Activated T-helper 1 cell treated with anti-CD3 and anti-CD28 coated beads, Interleukin-12 subunit alpha, Interleukin-12 subunit beta, Interleukin-2, Interleukin-4 antibody, amounts not matched to agents 30 ng/mL and 10 ng/mL and 1 ng/mL, durations not matched to agents 14 hours and 24 hours and 36 hours (primary cell): ENCODE data around the gene RYR3. TPM values are rescaled to one million over a fixed set of nuclear protein-coding genes. Genes with fewer than 3 reads are reported as not detected.

ENCODE experiments used
- DNase-seq: peaks from one replicate; pipeline ENCODE4 v3.0.0; 2021; ENCODE audit warnings: low spot score
- H3K27ac Mint-ChIP-seq: one replicate; pipeline ENCODE4 v1.8.0; 2021; ENCODE audit warnings: mild to moderate bottlenecking, mixed read lengths
- H3K27me3 Mint-ChIP-seq: one replicate; pipeline ENCODE4 v1.8.0; 2022; ENCODE audit warnings: mild to moderate bottlenecking, moderate library complexity, mixed read lengths; ENCODE audit not compliant: insufficient read depth
- H3K36me3 Mint-ChIP-seq: one replicate; pipeline ENCODE4 v1.8.0; 2021; ENCODE audit warnings: low read depth, mixed read lengths
- H3K4me1 Mint-ChIP-seq: one replicate; pipeline ENCODE4 v1.8.0; 2021; ENCODE audit warnings: low read depth, mixed read lengths
- H3K4me3 Mint-ChIP-seq: one replicate; pipeline ENCODE4 v1.8.0; 2021; ENCODE audit warnings: mild to moderate bottlenecking, moderate library complexity, mixed read lengths
- H3K9me3 Mint-ChIP-seq: one replicate; pipeline ENCODE4 v1.8.0; 2021; ENCODE audit warnings: mixed read lengths
- intact Hi-C: fragments of 100-400 bp; cut with micrococcal nuclease; formaldehyde crosslinking; loops from one replicate; pipeline ENCODE4 v1.15.1; 2024
- total RNA-seq: library from RNA; stranded (reverse); gene quantifications from 2 replicates; pipeline ENCODE4 v1.2.3, GENCODE V29; 2022

The RYR3 gene
- total RNA-seq, 1 donor from 2014 or later = not detected

GRCh38 chr15:33608714-33609113 lies 297.9 kb downstream of the RYR3 start:
- DNase-seq = no peak
- intact Hi-C loops = no loop called here
- Mint-ChIP-seq H3K36me3 (no peaks in the 10 kb centered on the region), H3K9me3 (no peaks in the 10 kb centered on the region), H3K27me3 (no peaks in the 10 kb centered on the region), H3K27ac (no peak overlapping the region), H3K4me3 (no peak overlapping the region), H3K4me1 (no peaks in the 10 kb centered on the region)

DNA sequence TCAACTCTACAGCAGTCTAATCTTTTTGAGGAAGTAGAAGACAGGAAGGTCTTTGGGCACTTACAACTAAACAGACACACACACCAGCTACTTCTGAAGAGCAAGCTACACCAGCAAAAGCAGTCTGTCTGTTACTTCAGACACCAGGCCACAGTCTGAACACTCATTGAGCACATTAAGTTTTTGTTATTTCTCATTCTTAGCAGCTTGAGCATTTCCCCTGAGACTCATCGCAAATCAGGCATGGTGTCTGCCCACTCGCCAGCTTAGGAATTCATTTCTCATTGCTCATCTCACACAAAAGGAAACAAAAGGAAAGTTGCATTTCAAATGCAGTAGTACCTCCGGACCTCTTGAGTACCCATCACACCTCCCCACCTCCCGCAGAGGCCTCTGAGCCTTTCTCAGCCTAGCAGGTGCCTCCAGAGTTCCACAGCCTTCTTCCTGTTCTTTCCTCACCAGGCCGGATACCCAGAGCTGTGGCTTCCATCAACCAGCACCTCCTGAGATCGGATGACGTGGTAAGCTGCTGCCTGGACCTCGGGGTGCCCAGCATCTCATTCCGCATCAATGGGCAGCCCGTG lies 302.0 kb downstream of the RYR3 start:
- H3K36me3 Mint-ChIP-seq = no peaks in the 10 kb centered on the region
- no peaks in the 10 kb centered on the region for H3K27me3 Mint-ChIP-seq
- no peaks in the 10 kb centered on the region for H3K4me1 Mint-ChIP-seq
- no peaks in the 10 kb centered on the region for H3K9me3 Mint-ChIP-seq
- no peak overlapping the region for H3K27ac Mint-ChIP-seq
- H3K4me3 Mint-ChIP-seq = no peak overlapping the region
- intact Hi-C loops = no loop called here
- no peak for DNase-seq

GRCh38 chr15:33616475-33616874 lies 305.7 kb downstream of the RYR3 start:
- intact Hi-C loops = no loop called here
- Mint-ChIP-seq H3K4me3 (no peak overlapping the region), H3K36me3 (no peaks in the 10 kb centered on the region), H3K4me1 (no peaks in the 10 kb centered on the region), H3K27ac (no peak overlapping the region), H3K27me3 (no peaks in the 10 kb centered on the region), H3K9me3 (no peaks in the 10 kb centered on the region)
- DNase-seq = no peak

DNA sequence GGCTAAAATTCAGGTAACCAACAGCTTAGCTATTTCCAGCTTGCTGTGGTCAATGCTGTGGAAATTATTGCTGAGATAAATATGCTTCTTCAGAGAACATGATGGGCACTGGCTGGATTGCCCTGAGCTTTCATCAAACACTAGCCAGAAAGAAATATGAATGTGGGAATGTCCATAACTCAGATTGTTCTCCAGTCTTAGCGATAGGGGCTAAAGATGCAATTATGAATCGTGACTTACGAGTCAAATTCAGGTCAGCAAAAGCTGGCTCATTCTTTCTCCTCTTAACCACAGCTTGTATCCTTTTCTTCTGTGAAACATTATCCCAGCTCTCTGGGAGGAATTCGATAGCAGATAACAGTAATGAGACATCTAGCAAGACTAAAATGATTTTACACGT lies 307.6 kb downstream of the RYR3 start:
- Mint-ChIP-seq H3K36me3 (no peaks in the 10 kb centered on the region), H3K4me3 (no peak overlapping the region), H3K4me1 (no peaks in the 10 kb centered on the region), H3K9me3 (no peaks in the 10 kb centered on the region), H3K27me3 (no peaks in the 10 kb centered on the region), H3K27ac (no peak overlapping the region)
- intact Hi-C loops = no loop called here
- DNase-seq = no peak

DNA sequence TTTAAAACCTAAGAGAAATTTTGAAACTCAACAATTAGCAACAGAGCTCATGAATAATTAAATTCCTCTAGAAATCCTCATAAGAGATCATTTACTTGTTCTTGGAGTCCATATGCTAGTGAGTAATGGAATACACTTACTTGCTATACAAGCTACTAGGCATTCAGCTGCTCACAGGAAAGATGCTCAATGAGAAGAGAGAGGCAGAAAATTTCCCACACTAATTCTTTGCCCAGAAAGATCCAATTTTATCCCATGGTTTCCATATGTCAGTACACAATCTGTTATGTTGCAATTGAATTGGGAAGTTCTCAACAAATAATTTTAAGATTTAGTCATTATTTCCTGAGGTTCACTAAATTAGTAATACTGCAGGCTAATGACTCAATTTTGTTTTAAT lies 310.4 kb downstream of the RYR3 start:
- H3K4me1 Mint-ChIP-seq = no peaks in the 10 kb centered on the region

DNA sequence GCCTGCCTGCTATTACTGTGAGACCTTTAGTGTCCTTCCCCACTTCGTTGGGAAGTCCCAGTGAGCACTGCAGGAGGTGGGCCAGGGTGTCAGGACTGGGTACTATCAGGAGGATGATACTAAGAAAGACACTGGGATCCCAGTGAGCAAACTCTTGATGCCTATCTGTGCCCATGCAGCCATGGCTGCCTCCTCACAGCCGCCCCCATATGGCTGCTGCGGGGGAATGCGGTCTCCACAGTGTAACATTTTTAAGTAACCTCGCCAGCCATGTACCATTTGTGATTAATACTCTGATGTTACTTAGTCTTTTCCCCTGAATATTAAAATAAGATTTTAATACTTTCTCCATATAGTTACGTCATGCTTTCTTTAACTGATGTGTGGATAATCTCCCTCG lies 312.2 kb downstream of the RYR3 start:
- no peaks in the 10 kb centered on the region for H3K27me3 Mint-ChIP-seq
- H3K4me1 Mint-ChIP-seq = no peaks in the 10 kb centered on the region
- H3K4me3 Mint-ChIP-seq = no peak overlapping the region
- H3K27ac Mint-ChIP-seq = no peak overlapping the region
- no peak for DNase-seq
- H3K36me3 Mint-ChIP-seq = no peaks in the 10 kb centered on the region
- H3K9me3 Mint-ChIP-seq = peaks cover 4% of the 10 kb centered on the region
- intact Hi-C loops = no loop called here

More for the DNA sequence above, 310.4 kb downstream of the RYR3 start:
- DNase-seq = no peak
- no peaks in the 10 kb centered on the region for H3K36me3 Mint-ChIP-seq
- H3K9me3 Mint-ChIP-seq = peaks cover 2% of the 10 kb centered on the region
- H3K27me3 Mint-ChIP-seq = no peaks in the 10 kb centered on the region
- H3K27ac Mint-ChIP-seq = no peak overlapping the region
- intact Hi-C loops = no loop called here
- H3K4me3 Mint-ChIP-seq = no peak overlapping the region

DNA sequence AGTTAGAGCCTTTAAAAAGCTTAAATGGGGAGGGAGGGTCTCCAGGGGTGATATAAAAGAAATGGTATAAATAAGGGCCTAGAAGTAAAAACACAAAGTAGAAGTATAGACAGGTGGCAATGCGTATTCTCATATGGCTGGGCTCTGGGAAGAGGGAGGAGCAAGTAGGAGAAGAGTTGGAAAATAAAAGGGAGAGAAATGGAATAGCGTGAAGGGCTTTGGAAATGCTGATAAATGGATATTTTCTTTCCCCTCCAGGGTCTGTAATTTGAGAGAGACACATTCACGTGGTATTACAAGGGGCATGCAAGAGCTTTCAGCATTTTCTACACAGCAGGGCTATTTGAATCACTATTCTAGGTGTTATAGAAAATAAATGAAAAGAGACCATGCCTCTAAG lies 313.7 kb downstream of the RYR3 start:
- no peaks in the 10 kb centered on the region for H3K27me3 Mint-ChIP-seq
- H3K9me3 Mint-ChIP-seq = peaks cover 4% of the 10 kb centered on the region
- no peaks in the 10 kb centered on the region for H3K4me1 Mint-ChIP-seq
- H3K27ac Mint-ChIP-seq = no peak overlapping the region
- H3K36me3 Mint-ChIP-seq = no peaks in the 10 kb centered on the region
- intact Hi-C loops = no loop called here
- H3K4me3 Mint-ChIP-seq = no peak overlapping the region
- DNase-seq = no peak

DNA sequence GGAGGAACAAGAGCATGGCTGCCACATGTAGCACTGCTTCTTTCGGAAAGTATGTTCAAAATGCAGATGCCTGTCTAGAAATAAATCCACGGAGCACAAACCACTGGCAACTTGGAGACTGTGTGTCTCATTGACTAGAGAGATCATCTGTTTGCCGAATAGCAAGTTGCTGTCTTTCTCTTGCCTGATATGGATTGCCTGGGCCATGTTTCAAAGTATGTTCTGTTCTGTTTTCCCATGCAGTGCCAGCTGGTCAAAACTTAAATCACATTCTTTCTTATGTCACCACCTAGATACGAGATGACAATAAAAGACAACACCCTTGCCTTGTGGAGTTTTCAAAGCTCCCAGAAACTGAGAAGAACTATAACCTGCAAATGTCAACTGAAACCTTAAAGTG lies 318.9 kb downstream of the RYR3 start:
- peaks cover 4% of the 10 kb centered on the region for H3K9me3 Mint-ChIP-seq
- H3K36me3 Mint-ChIP-seq = no peaks in the 10 kb centered on the region
- H3K27me3 Mint-ChIP-seq = no peaks in the 10 kb centered on the region
- H3K27ac Mint-ChIP-seq = no peak overlapping the region
- no peak for DNase-seq
- H3K4me1 Mint-ChIP-seq = no peaks in the 10 kb centered on the region
- intact Hi-C loops = no loop called here
- no peak overlapping the region for H3K4me3 Mint-ChIP-seq

GRCh38 chr15:33636234-33636633 lies 325.5 kb downstream of the RYR3 start:
- DNase-seq = no peak
- no peaks in the 10 kb centered on the region for H3K4me1 Mint-ChIP-seq
- intact Hi-C loops = no loop called here
- H3K4me3 Mint-ChIP-seq = no peak overlapping the region
- no peak overlapping the region for H3K27ac Mint-ChIP-seq
- H3K27me3 Mint-ChIP-seq = peaks cover 4% of the 10 kb centered on the region
- no peaks in the 10 kb centered on the region for H3K36me3 Mint-ChIP-seq
- no peaks in the 10 kb centered on the region for H3K9me3 Mint-ChIP-seq

DNA sequence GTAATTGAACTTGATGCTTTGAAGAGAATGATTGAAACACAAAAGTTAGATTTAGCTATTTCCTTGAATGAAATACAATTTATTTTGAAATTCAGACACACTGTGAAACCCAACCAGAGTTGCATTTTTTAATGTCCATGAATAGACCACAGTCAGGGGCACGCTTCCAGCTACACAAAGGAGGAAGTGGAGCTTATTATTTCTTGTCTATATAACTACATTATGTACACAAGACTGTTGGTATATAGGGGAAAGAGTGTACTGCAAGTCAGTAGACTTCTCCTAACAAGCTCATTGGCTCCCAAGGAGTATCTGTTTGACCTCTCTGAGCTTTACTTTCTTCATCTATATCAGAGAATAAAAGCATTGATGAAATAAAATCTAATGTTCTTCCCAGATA lies 326.2 kb downstream of the RYR3 start:
- H3K9me3 Mint-ChIP-seq = no peaks in the 10 kb centered on the region
- no peak overlapping the region for H3K27ac Mint-ChIP-seq
- H3K27me3 Mint-ChIP-seq = peaks cover 4% of the 10 kb centered on the region
- intact Hi-C loops = no loop called here
- H3K4me1 Mint-ChIP-seq = no peaks in the 10 kb centered on the region
- H3K4me3 Mint-ChIP-seq = no peak overlapping the region
- no peaks in the 10 kb centered on the region for H3K36me3 Mint-ChIP-seq
- no peak for DNase-seq

DNA sequence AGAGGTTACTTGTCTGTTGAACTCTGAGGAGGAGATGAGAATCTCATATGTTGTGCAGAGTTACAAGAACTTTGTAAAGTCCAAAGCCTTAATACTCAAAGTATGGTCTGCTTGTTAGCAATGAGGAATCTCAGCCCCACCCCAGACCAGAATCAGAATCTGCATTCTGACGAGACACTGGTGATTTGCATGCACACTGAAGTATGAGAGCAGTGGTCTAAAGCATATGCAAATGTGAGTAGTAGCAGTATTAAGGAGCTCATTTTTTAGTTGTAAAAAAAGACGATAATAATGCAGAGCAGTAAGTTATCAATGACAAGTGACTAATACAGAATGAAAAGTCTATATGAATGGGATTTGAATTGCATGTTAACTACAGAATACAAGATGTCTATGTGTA lies 327.7 kb downstream of the RYR3 start:
- H3K27me3 Mint-ChIP-seq = peaks cover 4% of the 10 kb centered on the region
- H3K27ac Mint-ChIP-seq = no peak overlapping the region
- no peaks in the 10 kb centered on the region for H3K36me3 Mint-ChIP-seq
- DNase-seq = no peak
- no peak overlapping the region for H3K4me3 Mint-ChIP-seq
- no peaks in the 10 kb centered on the region for H3K4me1 Mint-ChIP-seq
- intact Hi-C loops = no loop called here
- no peaks in the 10 kb centered on the region for H3K9me3 Mint-ChIP-seq

DNA sequence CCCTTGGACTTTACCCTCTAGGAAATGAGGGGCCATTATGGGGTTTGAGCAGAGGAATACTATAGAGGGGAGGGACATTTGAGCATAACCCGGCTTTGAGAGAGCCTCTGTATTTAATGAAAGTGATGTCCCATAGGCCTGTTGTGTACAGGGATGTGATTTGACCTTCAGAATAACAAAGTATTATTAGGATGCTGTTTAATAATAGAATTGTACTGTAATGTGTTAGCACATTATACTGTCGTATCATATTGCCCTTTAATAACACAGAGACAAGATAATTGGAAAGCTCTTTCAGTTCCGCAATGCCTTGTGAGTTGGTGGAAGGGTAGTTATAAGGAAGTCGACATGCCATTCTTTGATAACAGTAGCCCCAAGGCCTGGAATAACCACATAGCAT lies 328.3 kb downstream of the RYR3 start:
- Mint-ChIP-seq H3K27me3 (peaks cover 4% of the 10 kb centered on the region), H3K4me1 (no peaks in the 10 kb centered on the region), H3K36me3 (no peaks in the 10 kb centered on the region), H3K27ac (no peak overlapping the region), H3K9me3 (no peaks in the 10 kb centered on the region), H3K4me3 (no peak overlapping the region)
- intact Hi-C loops = no loop called here
- DNase-seq = no peak

- H3K4me3 Mint-ChIP-seq = no peak overlapping the region
- intact Hi-C loops = no loop called here
- DNase-seq = no peak
- peaks cover 4% of the 10 kb centered on the region for H3K27me3 Mint-ChIP-seq
- no peaks in the 10 kb centered on the region for H3K4me1 Mint-ChIP-seq
- H3K36me3 Mint-ChIP-seq = no peaks in the 10 kb centered on the region
- H3K27ac Mint-ChIP-seq = no peak overlapping the region
- H3K9me3 Mint-ChIP-seq = no peaks in the 10 kb centered on the region
These were observed 328.7 kb downstream of the RYR3 start for GRCh38 chr15:33639456-33639855.

- Mint-ChIP-seq H3K27ac (no peak overlapping the region), H3K9me3 (no peaks in the 10 kb centered on the region), H3K36me3 (no peaks in the 10 kb centered on the region), H3K4me3 (no peak overlapping the region), H3K27me3 (peaks cover 4% of the 10 kb centered on the region), H3K4me1 (no peaks in the 10 kb centered on the region)
- intact Hi-C loops = no loop called here
- DNase-seq = no peak
These were observed 329.2 kb downstream of the RYR3 start for GRCh38 chr15:33639978-33640377.
